WTC11 (cell line): ENCODE measurements around the gene SHQ1. TPM values are rescaled to one million over a fixed set of nuclear protein-coding genes. Genes with fewer than 3 reads are reported as not detected.

ENCODE experiments used
- ATAC-seq: fragments of 200-7000 bp; cut with Tn5 transposase; 2 replicates; pipeline ENCODE4 v1.10.0; 2021; ENCODE audit warnings: mild to moderate bottlenecking, moderate library complexity
- CTCF ChIA-PET: fragments of 300-600 bp; sonication (Branson Sonifier 250); formaldehyde crosslinking; loops from one replicate; lab custom pipeline; 2021; ENCODE audit warnings: antibody characterized with exemption; lab: Charles Lee
- POLR2A ChIA-PET: fragments of 350-600 bp; sonication (Branson Sonifier 250); formaldehyde crosslinking; loops from one replicate; lab custom pipeline; 2021; ENCODE audit warnings: antibody characterized with exemption; lab: Charles Lee
- DNase-seq: peaks from one replicate; pipeline ENCODE4 v3.0.0; 2021; ENCODE audit warnings: low spot score
- H3K27ac Mint-ChIP-seq: 2 replicates; pipeline ENCODE4 v1.8.0; 2021; ENCODE audit warnings: mixed read lengths
- H3K27me3 Mint-ChIP-seq: 2 replicates; pipeline ENCODE4 v1.8.0; 2021; ENCODE audit warnings: low read depth, mild to moderate bottlenecking, moderate library complexity, mixed read lengths
- H3K36me3 Mint-ChIP-seq: 2 replicates; pipeline ENCODE4 v1.8.0; 2021; ENCODE audit warnings: mixed read lengths
- H3K4me1 Mint-ChIP-seq: 2 replicates; pipeline ENCODE4 v1.8.0; 2022; ENCODE audit warnings: mixed read lengths
- H3K4me3 Mint-ChIP-seq: 2 replicates; pipeline ENCODE4 v1.8.0; 2021; ENCODE audit warnings: mild to moderate bottlenecking, moderate library complexity, mixed read lengths
- H3K9me3 Mint-ChIP-seq: 2 replicates; pipeline ENCODE4 v1.8.0; 2021; ENCODE audit warnings: mixed read lengths
- FOXJ3 ChIP-seq: sonication (generic); formaldehyde crosslinking; IDR thresholded peaks from 2 replicates; pipeline ENCODE4 v1.9.0; 2021; ENCODE audit warnings: missing genetic modification reagents, mild to moderate bottlenecking, borderline replicate concordance
- FOXP1 ChIP-seq: sonication (generic); formaldehyde crosslinking; IDR thresholded peaks from 2 replicates; pipeline ENCODE4 v1.8.0; 2022; ENCODE audit warnings: missing genetic modification reagents, mild to moderate bottlenecking, moderate library complexity, borderline replicate concordance
- IRF1 ChIP-seq: sonication (generic); formaldehyde crosslinking; IDR thresholded peaks from 2 replicates; pipeline ENCODE4 v1.8.0; 2023; ENCODE audit warnings: missing genetic modification reagents
- MXD4 ChIP-seq: fragments of 250-450 bp; sonication (Bioruptor Pico); IDR thresholded peaks from 2 replicates; pipeline ENCODE4 v1.8.0; 2021; ENCODE audit warnings: mild to moderate bottlenecking, moderate library complexity, borderline replicate concordance
- NR1H2 ChIP-seq: sonication (generic); formaldehyde crosslinking; IDR thresholded peaks from 2 replicates; pipeline ENCODE4 v1.9.0; 2021; ENCODE audit warnings: mild to moderate bottlenecking, moderate library complexity, missing genetic modification reagents
- OVOL2 ChIP-seq: fragments of 250-450 bp; sonication (Bioruptor Pico); IDR thresholded peaks from 2 replicates; pipeline ENCODE4 v1.9.0; 2021; ENCODE audit warnings: mild to moderate bottlenecking, borderline replicate concordance
- RORB ChIP-seq: fragments of 250-450 bp; sonication (Bioruptor Pico); IDR thresholded peaks from 2 replicates; pipeline ENCODE4 v1.9.0; 2021; ENCODE audit warnings: mild to moderate bottlenecking
- total RNA-seq: library from RNA; stranded (reverse); gene quantifications from 3 replicates; pipeline ENCODE4 v1.2.3, GENCODE V29; 2021
- TF ChIP-seq, protein P1 (sequence below): fragments of 250-450 bp; sonication (Bioruptor Pico); IDR thresholded peaks from 2 replicates; pipeline ENCODE4 v1.9.0; 2021; ENCODE audit warnings: mild to moderate bottlenecking
- TF ChIP-seq, protein P2 (sequence below): sonication (generic); formaldehyde crosslinking; conservative IDR thresholded peaks from 2 replicates; pipeline ENCODE4 v1.8.1; 2022; ENCODE audit warnings: mild to moderate bottlenecking, missing genetic modification reagents
- TF ChIP-seq, protein P3 (sequence below): sonication (generic); formaldehyde crosslinking; conservative IDR thresholded peaks from 2 replicates; pipeline ENCODE4 v1.8.1; 2023; ENCODE audit warnings: mild to moderate bottlenecking, low read depth, missing genetic modification reagents, moderate library complexity
- TF ChIP-seq, protein P4 (sequence below): sonication (generic); formaldehyde crosslinking; IDR thresholded peaks from 2 replicates; pipeline ENCODE4 v1.8.1; 2023; ENCODE audit warnings: mild to moderate bottlenecking, missing genetic modification reagents, borderline replicate concordance

The SHQ1 gene
- total RNA-seq, 1 experiment from 2014 or later, result 29.1 TPM

DNA sequence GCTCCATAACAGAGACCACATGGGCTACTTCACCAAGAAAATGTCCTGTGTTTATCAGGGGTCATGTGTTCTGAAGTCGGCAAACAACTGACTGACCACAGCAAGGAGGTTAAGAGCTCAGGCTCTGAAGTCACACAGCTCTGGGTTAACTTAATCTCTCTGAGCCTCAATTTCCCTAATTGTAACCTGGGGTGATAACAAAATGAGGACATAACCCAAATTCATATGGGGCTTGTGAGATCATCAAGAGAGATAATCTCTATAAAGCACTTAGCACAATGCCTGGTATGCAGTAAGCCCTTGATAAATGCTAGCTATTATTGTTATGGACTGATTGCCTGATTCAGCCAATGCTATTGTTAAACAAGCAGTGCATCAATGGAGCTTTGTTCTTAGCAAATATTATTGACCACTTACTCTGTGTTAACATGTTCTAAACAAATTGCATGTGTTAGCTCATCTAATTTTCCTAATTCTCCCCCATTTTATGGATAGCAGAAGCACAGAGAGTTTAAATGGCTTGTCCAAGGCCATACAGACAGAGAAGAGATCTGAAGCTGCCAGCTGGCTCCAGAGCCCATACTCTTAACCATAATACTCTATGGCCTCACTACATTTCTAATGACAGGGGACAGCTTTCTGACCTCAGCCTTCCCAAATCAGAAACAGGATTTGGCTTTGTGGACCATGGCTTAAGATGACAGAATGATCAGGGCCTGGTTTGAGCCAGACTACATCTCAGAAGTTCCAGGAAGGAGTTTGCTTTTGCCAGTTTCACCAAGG, 78.3 kb downstream of the SHQ1 start (continued):
- TF ChIP-seq MXD4 (CRISPR knock-in tag) (no peak), IRF1 (no peak), OVOL2 (CRISPR knock-in tag) (no peak), RORB (CRISPR knock-in tag) (no peak)
- TF ChIP-seq, protein P1, sequence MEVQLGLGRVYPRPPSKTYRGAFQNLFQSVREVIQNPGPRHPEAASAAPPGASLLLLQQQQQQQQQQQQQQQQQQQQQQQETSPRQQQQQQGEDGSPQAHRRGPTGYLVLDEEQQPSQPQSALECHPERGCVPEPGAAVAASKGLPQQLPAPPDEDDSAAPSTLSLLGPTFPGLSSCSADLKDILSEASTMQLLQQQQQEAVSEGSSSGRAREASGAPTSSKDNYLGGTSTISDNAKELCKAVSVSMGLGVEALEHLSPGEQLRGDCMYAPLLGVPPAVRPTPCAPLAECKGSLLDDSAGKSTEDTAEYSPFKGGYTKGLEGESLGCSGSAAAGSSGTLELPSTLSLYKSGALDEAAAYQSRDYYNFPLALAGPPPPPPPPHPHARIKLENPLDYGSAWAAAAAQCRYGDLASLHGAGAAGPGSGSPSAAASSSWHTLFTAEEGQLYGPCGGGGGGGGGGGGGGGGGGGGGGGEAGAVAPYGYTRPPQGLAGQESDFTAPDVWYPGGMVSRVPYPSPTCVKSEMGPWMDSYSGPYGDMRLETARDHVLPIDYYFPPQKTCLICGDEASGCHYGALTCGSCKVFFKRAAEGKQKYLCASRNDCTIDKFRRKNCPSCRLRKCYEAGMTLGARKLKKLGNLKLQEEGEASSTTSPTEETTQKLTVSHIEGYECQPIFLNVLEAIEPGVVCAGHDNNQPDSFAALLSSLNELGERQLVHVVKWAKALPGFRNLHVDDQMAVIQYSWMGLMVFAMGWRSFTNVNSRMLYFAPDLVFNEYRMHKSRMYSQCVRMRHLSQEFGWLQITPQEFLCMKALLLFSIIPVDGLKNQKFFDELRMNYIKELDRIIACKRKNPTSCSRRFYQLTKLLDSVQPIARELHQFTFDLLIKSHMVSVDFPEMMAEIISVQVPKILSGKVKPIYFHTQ (CRISPR knock-in tag), result no peak
- TF ChIP-seq, protein P2, sequence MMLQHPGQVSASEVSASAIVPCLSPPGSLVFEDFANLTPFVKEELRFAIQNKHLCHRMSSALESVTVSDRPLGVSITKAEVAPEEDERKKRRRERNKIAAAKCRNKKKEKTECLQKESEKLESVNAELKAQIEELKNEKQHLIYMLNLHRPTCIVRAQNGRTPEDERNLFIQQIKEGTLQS, result no peak

DNA sequence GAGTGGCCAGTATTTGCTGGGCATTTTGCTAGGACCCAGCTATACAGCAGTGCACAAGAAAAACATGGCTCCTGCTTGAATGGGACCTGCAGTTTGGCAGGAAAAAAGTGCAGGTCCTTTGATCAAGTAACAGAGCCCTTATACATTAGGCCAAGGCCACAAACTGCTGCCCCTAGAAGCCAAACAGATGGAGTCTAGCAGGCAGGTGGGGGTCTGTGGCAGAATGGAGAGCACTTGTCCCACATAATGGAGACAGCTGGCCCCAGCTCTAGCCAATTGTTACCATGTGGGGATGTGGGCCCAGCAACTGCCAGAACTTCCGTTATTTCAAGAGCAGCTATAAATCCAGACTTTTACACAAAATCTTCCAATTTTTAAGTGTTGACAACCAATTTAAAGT, 79.3 kb downstream of the SHQ1 start:
- TF ChIP-seq IRF1 (no peak), FOXJ3 (CRISPR knock-in tag) (no peak), NR1H2 (no peak), FOXP1 (no peak)
- TF ChIP-seq, protein P3, sequence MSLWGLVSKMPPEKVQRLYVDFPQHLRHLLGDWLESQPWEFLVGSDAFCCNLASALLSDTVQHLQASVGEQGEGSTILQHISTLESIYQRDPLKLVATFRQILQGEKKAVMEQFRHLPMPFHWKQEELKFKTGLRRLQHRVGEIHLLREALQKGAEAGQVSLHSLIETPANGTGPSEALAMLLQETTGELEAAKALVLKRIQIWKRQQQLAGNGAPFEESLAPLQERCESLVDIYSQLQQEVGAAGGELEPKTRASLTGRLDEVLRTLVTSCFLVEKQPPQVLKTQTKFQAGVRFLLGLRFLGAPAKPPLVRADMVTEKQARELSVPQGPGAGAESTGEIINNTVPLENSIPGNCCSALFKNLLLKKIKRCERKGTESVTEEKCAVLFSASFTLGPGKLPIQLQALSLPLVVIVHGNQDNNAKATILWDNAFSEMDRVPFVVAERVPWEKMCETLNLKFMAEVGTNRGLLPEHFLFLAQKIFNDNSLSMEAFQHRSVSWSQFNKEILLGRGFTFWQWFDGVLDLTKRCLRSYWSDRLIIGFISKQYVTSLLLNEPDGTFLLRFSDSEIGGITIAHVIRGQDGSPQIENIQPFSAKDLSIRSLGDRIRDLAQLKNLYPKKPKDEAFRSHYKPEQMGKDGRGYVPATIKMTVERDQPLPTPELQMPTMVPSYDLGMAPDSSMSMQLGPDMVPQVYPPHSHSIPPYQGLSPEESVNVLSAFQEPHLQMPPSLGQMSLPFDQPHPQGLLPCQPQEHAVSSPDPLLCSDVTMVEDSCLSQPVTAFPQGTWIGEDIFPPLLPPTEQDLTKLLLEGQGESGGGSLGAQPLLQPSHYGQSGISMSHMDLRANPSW (CRISPR knock-in tag), result no peak
- TF ChIP-seq, protein P4, sequence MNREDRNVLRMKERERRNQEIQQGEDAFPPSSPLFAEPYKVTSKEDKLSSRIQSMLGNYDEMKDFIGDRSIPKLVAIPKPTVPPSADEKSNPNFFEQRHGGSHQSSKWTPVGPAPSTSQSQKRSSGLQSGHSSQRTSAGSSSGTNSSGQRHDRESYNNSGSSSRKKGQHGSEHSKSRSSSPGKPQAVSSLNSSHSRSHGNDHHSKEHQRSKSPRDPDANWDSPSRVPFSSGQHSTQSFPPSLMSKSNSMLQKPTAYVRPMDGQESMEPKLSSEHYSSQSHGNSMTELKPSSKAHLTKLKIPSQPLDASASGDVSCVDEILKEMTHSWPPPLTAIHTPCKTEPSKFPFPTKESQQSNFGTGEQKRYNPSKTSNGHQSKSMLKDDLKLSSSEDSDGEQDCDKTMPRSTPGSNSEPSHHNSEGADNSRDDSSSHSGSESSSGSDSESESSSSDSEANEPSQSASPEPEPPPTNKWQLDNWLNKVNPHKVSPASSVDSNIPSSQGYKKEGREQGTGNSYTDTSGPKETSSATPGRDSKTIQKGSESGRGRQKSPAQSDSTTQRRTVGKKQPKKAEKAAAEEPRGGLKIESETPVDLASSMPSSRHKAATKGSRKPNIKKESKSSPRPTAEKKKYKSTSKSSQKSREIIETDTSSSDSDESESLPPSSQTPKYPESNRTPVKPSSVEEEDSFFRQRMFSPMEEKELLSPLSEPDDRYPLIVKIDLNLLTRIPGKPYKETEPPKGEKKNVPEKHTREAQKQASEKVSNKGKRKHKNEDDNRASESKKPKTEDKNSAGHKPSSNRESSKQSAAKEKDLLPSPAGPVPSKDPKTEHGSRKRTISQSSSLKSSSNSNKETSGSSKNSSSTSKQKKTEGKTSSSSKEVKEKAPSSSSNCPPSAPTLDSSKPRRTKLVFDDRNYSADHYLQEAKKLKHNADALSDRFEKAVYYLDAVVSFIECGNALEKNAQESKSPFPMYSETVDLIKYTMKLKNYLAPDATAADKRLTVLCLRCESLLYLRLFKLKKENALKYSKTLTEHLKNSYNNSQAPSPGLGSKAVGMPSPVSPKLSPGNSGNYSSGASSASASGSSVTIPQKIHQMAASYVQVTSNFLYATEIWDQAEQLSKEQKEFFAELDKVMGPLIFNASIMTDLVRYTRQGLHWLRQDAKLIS, result no peak
- TF ChIP-seq, all 79 proteins: peak for 0
- Mint-ChIP-seq H3K27me3 (no peaks in the 10 kb centered on the region), H3K4me3 (no peak overlapping the region), H3K36me3 (no peaks in the 10 kb centered on the region), H3K4me1 (peaks cover 46% of the 10 kb centered on the region), H3K27ac (0 out of 2 replicates have a peak overlapping the region, but pooled peaks have one; percentile 95), H3K9me3 (no peaks in the 10 kb centered on the region)
- ATAC-seq (no peak), DNase-seq (no peak)
- ChIA-PET CTCF (interaction anchor here (0.5 to 1.5 kb wide), 3 partner anchors 14 to 43 kb away, joined by 3 to 5 read pairs (median 4); no protein-coding TSS in a partner anchor), POLR2A (no interaction called here)
